Testis (tissue), 3 donors: ENCODE measurements around the gene SLC3A2. TPM values are rescaled to one million over a fixed set of nuclear protein-coding genes. Genes with fewer than 3 reads are reported as not detected.
"Not testable (repeated sequence)": the region's sequence is repeated elsewhere in the genome, so short reads cannot be mapped to it uniquely, and the experiment has no call there.

Experiments
- DNase-seq: peaks from one replicate; pipeline ENCODE4 v3.0.0-alpha.2; 2019
- H3K27ac ChIP-seq, 2 donors: fragments of 200-600 bp; sonication (generic); one replicate each; pipeline ENCODE4 v1.5.1; 2019
- H3K27me3 ChIP-seq: fragments of 200-600 bp; sonication (generic); one replicate; pipeline ENCODE4 v1.5.1; 2019
- H3K36me3 ChIP-seq: fragments of 200-600 bp; sonication (generic); one replicate; pipeline ENCODE4 v1.5.1; 2017; ENCODE audit warnings: low read depth; ENCODE audit errors: missing control alignments
- H3K4me1 ChIP-seq: fragments of 200-600 bp; sonication (generic); one replicate; pipeline ENCODE4 v1.5.1; 2019
- H3K4me3 ChIP-seq, 2 donors: fragments of 200-600 bp; sonication (generic); one replicate each; pipeline ENCODE4 v1.5.1; 2017 to 2019
- H3K9me3 ChIP-seq: fragments of 200-600 bp; sonication (generic); one replicate; pipeline ENCODE4 v1.5.1; 2017
- POLR2A ChIP-seq: fragments of 450-650 bp; IDR thresholded peaks from one replicate; pipeline ENCODE4 v1.6.1; 2017; ENCODE audit warnings: antibody characterized with exemption, mild to moderate bottlenecking, moderate library complexity
- WGBS, 2 donors: methylation state at CpG; one replicate each; pipeline ENCODE4 v1.1.5; 2018; 5-methylcytosine and 5-hydroxymethylcytosine counted together
- intact Hi-C: fragments of 100-400 bp; cut with DNase I; formaldehyde crosslinking; loops from one replicate; pipeline ENCODE4 v1.15.1; 2023; ENCODE audit warnings: low total_unique reads
- polyA plus RNA-seq: library from polyadenylated mRNA; stranded (reverse); fragments of 350-450 nt; fragmentation: Illumina TruSeq; extraction: RNeasy Lipid Tissue Mini Kit (QIAGEN cat#74804); gene quantifications from one replicate; pipeline ENCODE4 v1.2.3, GENCODE V29; 2014; ENCODE audit warnings: low read depth, low replicate concordance; ENCODE audit not compliant: insufficient read depth
- total RNA-seq, 2 donors: library from RNA; depleted of rRNA; stranded (reverse); fragments of >200 nt; gene quantifications; one replicate each; pipeline ENCODE4 v1.2.3, GENCODE V29; 2016
- TF ChIP-seq, protein P1 (sequence below), 3 experiments: fragments of 450-650 bp in 2 of 3; fragments of 200-600 bp in 1 of 3; sonication (generic) in 1 of 3; IDR thresholded peaks; one replicate each; pipeline ENCODE4 v1.5.1; 2016 to 2019; ENCODE audit warnings: antibody characterized with exemption in 3 of 3, mild to moderate bottlenecking in 2 of 3, moderate library complexity in 1 of 3

Gene SLC3A2
- total and polyA plus RNA-seq, 3 donors from 2014 or later, result 166 to 271 (median 227) TPM

DNA sequence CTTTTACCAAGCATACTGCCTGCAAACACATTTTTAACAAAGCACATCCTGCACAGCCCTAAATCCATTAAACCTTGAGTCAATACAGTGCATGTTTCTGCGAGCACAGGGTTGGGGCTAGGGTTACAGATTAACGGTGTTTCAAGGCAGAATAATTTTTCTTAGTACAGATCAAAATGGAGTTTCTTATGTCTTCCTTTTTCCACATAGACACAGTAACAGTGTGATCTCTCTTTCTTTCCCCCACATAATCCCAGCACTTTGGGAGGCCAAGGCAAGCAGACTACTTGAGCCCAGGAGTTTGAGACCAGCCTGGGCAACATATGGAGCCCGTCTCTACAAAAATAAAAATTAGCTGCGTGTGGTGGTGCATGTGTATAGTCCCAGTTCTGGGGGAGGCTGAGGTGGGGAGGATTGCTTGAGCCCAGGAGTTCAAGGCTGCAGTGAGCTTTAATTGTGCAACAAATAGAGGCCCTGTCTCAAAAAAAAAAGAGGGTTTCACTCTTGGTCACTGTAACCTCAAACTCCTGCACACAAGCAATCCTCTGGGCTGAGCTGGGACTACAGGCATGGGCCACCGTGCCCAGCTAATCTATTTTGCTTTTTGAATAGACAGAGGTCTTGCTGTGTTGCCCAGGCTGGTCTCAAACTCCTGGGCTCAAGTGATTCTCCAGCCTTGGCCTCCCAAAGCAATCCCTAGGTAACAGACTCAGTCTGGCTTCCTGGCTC is 19.7 kb upstream of the SLC3A2 start:
- no peak for DNase-seq
- Histone ChIP-seq H3K27ac (no peak overlapping the region), H3K27me3 (no peaks in the 10 kb centered on the region), H3K4me1 (peaks cover 20% of the 10 kb centered on the region), H3K4me3 (no peak overlapping the region), H3K9me3 (no peaks in the 10 kb centered on the region), H3K36me3 (no peaks in the 10 kb centered on the region)
- 58 to 69% methylated on average over 5 of the region's 5 CpGs for WGBS, 2 donors
- TF ChIP-seq POLR2A, result no peak
- intact Hi-C loops, result no loop called here

- WGBS, 2 donors, result 93 to 94% methylated on average over 11 to 16 of the region's 16 CpGs
- H3K27me3 ChIP-seq, H3K9me3 ChIP-seq, H3K27ac ChIP-seq, H3K36me3 ChIP-seq, intact Hi-C loops, DNase-seq, H3K4me3 ChIP-seq: not testable (repeated sequence)
- H3K4me1 ChIP-seq, result peaks cover 15% of the 10 kb centered on the region
Measured at GRCh38 chr11:62861564-62862192, 19.0 kb upstream of the SLC3A2 start.

- TF ChIP-seq POLR2A, result no peak
- TF ChIP-seq, protein P1, sequence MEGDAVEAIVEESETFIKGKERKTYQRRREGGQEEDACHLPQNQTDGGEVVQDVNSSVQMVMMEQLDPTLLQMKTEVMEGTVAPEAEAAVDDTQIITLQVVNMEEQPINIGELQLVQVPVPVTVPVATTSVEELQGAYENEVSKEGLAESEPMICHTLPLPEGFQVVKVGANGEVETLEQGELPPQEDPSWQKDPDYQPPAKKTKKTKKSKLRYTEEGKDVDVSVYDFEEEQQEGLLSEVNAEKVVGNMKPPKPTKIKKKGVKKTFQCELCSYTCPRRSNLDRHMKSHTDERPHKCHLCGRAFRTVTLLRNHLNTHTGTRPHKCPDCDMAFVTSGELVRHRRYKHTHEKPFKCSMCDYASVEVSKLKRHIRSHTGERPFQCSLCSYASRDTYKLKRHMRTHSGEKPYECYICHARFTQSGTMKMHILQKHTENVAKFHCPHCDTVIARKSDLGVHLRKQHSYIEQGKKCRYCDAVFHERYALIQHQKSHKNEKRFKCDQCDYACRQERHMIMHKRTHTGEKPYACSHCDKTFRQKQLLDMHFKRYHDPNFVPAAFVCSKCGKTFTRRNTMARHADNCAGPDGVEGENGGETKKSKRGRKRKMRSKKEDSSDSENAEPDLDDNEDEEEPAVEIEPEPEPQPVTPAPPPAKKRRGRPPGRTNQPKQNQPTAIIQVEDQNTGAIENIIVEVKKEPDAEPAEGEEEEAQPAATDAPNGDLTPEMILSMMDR (IDR thresholded peaks at IDR 0.05), result no peak
- H3K4me3 ChIP-seq, result no peak overlapping the region
- H3K27ac ChIP-seq, result no peak overlapping the region
- H3K9me3 ChIP-seq, result no peaks in the 10 kb centered on the region
- 60 to 65% methylated on average over 4 of the region's 4 CpGs for WGBS, 2 donors
- no peak for DNase-seq
- H3K4me1 ChIP-seq, result peaks cover 10% of the 10 kb centered on the region
- intact Hi-C loops, result no loop called here
- H3K36me3 ChIP-seq, result no peaks in the 10 kb centered on the region
- no peaks in the 10 kb centered on the region for H3K27me3 ChIP-seq
Measured at GRCh38 chr11:62863687-62864335, 16.9 kb upstream of the SLC3A2 start.

- DNase-seq, result no peak
- H3K27ac ChIP-seq, result no peak overlapping the region
- intact Hi-C loops, result no loop called here
- WGBS, 2 donors, result 78 to 81% methylated on average over 6 of the region's 6 CpGs
- no peak overlapping the region for H3K4me3 ChIP-seq
- TF ChIP-seq POLR2A, result no peak
- TF ChIP-seq, protein P1 (IDR thresholded peaks at IDR 0.05), result no peak
- no peaks in the 10 kb centered on the region for H3K27me3 ChIP-seq
- H3K9me3 ChIP-seq, result no peaks in the 10 kb centered on the region
- peaks cover 6% of the 10 kb centered on the region for H3K4me1 ChIP-seq
- H3K36me3 ChIP-seq, result no peaks in the 10 kb centered on the region
Measured at GRCh38 chr11:62865635-62866034, 15.1 kb upstream of the SLC3A2 start.

DNA sequence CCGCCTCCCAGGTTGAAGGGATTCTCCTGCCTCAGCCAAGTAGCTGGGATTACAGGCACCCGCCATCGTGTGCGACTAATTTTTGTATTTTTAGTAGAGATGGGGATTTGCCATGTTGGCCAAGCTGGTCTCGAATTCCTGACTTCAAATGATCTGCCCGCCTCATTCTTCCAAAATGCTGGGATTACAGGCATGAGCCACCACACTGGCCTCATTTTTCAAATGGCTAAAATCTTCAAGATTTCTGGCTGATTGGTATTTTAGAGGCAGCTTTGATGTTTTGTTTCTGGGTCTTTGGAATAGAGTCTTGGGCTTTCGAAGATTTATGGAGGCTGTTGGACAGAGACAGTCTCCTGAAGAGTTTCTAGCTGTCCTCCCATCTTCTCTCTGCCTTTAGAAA is 5.8 kb upstream of the SLC3A2 start:
- Histone ChIP-seq H3K9me3 (no peaks in the 10 kb centered on the region), H3K27ac (no peak overlapping the region), H3K36me3 (no peaks in the 10 kb centered on the region), H3K4me1 (peaks cover 10% of the 10 kb centered on the region), H3K27me3 (no peaks in the 10 kb centered on the region), H3K4me3 (no peak overlapping the region)
- DNase-seq, result no peak
- 91 to 98% methylated on average over 7 of the region's 7 CpGs for WGBS, 2 donors
- intact Hi-C loops, result no loop called here
- TF ChIP-seq, protein P1 (IDR thresholded peaks at IDR 0.05), result no peak
- no peak for TF ChIP-seq POLR2A
